Thyroid gland (tissue), 4 donors: ENCODE data around the gene SPEF2.

ENCODE experiments used
- POLR2A ChIP-seq, 2 donors: fragments of 450-650 bp; IDR thresholded peaks; one replicate each; pipeline ENCODE4 v1.6.1; 2017; ENCODE audit warnings: antibody characterized with exemption in 2 of 2, mild to moderate bottlenecking in 2 of 2, moderate library complexity in 1 of 2
- TF ChIP-seq, protein P1 (sequence below), 6 experiments: fragments of 200-600 bp in 3 of 6; fragments of 450-650 bp in 3 of 6; sonication (generic) in 3 of 6; IDR thresholded peaks; one replicate each; pipeline ENCODE4 v1.5.1; 2016 to 2019; ENCODE audit warnings: antibody characterized with exemption in 6 of 6, mild to moderate bottlenecking in 2 of 6, inconsistent platforms in 1 of 6, moderate library complexity in 1 of 6

DNA sequence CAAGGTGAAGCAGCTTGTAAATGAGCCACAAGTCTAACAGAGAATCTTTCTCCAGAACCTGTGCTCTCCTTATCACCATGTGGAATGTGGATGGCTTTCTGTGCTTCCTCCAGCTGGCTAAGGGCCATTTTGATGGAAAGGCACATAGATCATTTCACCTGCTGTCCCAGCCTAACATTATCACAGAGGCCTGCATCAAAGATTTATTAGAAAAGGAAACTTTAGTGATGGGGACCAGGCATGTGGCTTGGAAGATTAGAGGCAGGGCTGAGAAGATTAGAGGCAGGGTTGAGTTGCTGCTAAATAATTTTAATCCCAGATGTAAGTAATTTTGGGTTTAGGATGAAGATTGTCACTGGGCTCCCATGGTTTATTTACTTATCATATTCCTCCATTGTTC is 6.3 kb downstream of the SPEF2 start:
- TF ChIP-seq, protein P1, sequence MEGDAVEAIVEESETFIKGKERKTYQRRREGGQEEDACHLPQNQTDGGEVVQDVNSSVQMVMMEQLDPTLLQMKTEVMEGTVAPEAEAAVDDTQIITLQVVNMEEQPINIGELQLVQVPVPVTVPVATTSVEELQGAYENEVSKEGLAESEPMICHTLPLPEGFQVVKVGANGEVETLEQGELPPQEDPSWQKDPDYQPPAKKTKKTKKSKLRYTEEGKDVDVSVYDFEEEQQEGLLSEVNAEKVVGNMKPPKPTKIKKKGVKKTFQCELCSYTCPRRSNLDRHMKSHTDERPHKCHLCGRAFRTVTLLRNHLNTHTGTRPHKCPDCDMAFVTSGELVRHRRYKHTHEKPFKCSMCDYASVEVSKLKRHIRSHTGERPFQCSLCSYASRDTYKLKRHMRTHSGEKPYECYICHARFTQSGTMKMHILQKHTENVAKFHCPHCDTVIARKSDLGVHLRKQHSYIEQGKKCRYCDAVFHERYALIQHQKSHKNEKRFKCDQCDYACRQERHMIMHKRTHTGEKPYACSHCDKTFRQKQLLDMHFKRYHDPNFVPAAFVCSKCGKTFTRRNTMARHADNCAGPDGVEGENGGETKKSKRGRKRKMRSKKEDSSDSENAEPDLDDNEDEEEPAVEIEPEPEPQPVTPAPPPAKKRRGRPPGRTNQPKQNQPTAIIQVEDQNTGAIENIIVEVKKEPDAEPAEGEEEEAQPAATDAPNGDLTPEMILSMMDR (IDR thresholded peaks at IDR 0.05), result no peak
- TF ChIP-seq POLR2A (IDR thresholded peaks at IDR 0.05), result no peak
